Upper lobe of left lung (tissue), 6 donors: ENCODE data around the gene OPCML. TPM values are rescaled to one million over a fixed set of nuclear protein-coding genes. Genes with fewer than 3 reads are reported as not detected.

Experiments used
- ATAC-seq, 2 donors: fragments of 200-7000 bp; cut with Tn5 transposase; one replicate each; pipeline ENCODE4 v1.9.1; 2022; ENCODE audit warnings: mild to moderate bottlenecking in 2 of 2, moderate library complexity in 2 of 2; ENCODE audit not compliant: low FRiP score in 2 of 2
- DNase-seq, 2 donors: peaks; one replicate each; pipeline ENCODE4 v3.0.0-alpha.2; 2019 to 2020
- H3K27ac ChIP-seq, 4 donors: fragments of 200-600 bp; sonication (generic); one replicate each; pipeline ENCODE4 v1.5.1; 2016 to 2019
- H3K27me3 ChIP-seq, 4 donors: fragments of 200-600 bp; sonication (generic); one replicate each; pipeline ENCODE4 v1.5.1; 2017 to 2019
- H3K36me3 ChIP-seq, 4 donors: fragments of 200-600 bp; sonication (generic); one replicate each; pipeline ENCODE4 v1.5.1; 2016 to 2019
- H3K4me1 ChIP-seq, 4 donors: fragments of 200-600 bp; sonication (generic); one replicate each; pipeline ENCODE4 v1.5.1; 2018 to 2019
- H3K4me3 ChIP-seq, 4 donors: fragments of 200-600 bp; sonication (generic); one replicate each; pipeline ENCODE4 v1.5.1; 2017 to 2019; ENCODE audit warnings: mild to moderate bottlenecking in 2 of 4, moderate library complexity in 1 of 4
- H3K9me3 ChIP-seq, 4 donors: fragments of 200-600 bp; sonication (generic); one replicate each; pipeline ENCODE4 v1.5.1; 2018 to 2019
- CTCF ChIP-seq, 6 experiments: fragments of 450-650 bp in 4 of 6; fragments of 200-600 bp in 2 of 6; sonication (generic) in 2 of 6; IDR thresholded peaks; one replicate each; pipeline ENCODE4 v1.5.1; 2016 to 2019; ENCODE audit warnings: antibody characterized with exemption in 6 of 6
- EP300 ChIP-seq, 4 donors: sonication (generic); formaldehyde crosslinking; IDR thresholded peaks; one replicate each; pipeline ENCODE4 v1.5.1; 2017; ENCODE audit warnings: antibody characterized with exemption in 4 of 4, control low read depth in 2 of 4
- POLR2A ChIP-seq, 4 donors: fragments of 450-650 bp; IDR thresholded peaks; one replicate each; pipeline ENCODE4 v1.5.1; 2016 to 2017; ENCODE audit warnings: antibody characterized with exemption in 4 of 4, mild to moderate bottlenecking in 2 of 4
- POLR2AphosphoS5 ChIP-seq, 2 donors: sonication (generic); formaldehyde crosslinking; IDR thresholded peaks; one replicate each; pipeline ENCODE4 v1.5.1; 2017; ENCODE audit warnings: antibody characterized with exemption in 2 of 2
- WGBS, 2 donors: methylation state at CpG; one replicate each; pipeline ENCODE4 v1.1.5; 2017 to 2018; 5-methylcytosine and 5-hydroxymethylcytosine counted together
- total RNA-seq, 6 donors: library from RNA; depleted of rRNA in 4 of 6; stranded (reverse); fragments of >200 nt in 4 of 6; gene quantifications; one replicate each; pipeline versions ENCODE4 v1.1.0 to v1.2.1, GENCODE V29; 2016 to 2021
- donor health status: DM: no; HTN: no; CAD: no; lungs with moderate emphysema.
- donor health status: DM: no; HTN: yes; CAD: no; lungs with severe emphysema.

Gene OPCML
- total RNA-seq, 6 donors from 2014 or later = 0.10 TPM; not detected in 5

DNA sequence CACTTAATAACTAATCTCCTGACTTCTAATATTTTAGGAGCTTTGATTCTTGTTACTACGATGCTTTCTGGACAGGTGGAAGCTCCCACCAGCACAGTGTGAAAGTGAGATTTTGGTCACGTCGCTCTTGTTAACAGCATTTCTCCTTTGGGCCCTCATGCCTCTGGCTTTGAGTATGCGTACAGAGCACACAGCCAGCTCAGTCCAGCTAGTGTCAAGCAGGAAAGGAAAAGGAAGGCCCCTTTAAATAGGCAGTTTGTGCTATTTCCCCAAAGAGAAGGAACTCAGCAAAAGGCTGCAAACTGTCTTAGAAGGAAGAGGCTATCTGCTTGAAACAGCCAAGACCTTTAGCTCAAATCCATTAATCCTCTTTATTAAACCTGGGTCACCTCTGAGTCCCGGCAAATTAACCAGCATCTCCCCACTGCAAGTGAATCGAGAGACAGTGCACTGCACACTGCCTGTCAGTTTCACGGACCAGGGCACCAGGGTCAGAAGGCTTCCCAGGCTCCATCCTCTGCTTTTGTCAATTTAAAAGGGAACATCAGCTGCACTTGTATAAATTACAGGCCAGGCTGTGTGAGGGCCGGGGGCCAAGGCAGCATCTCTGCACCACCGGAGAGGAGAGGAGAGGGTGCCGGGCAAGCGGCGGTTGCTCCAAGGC, 34.7 kb downstream of the OPCML start:
- Histone ChIP-seq H3K36me3 (no peaks in the 10 kb centered on the region), H3K9me3 (no peaks in the 10 kb centered on the region), H3K27me3 (no peaks in the 10 kb centered on the region), H3K4me3 (no peak overlapping the region), H3K27ac (no peak overlapping the region), H3K4me1 (peaks cover 0 to 3% (median 0%) of the 10 kb centered on the region in 4 donors)
- 51 to 70% methylated on average over 7 to 12 of the region's 12 CpGs for WGBS, 2 donors
- ATAC-seq (peak in 1 of 2 donors; percentile 27), DNase-seq (no peak)
- no peak for TF ChIP-seq EP300 (IDR thresholded peaks at IDR 0.05)
- TF ChIP-seq POLR2A (IDR thresholded peaks at IDR 0.05) = no peak
- no peak for TF ChIP-seq POLR2AphosphoS5 (IDR thresholded peaks at IDR 0.05)
- no peak for TF ChIP-seq CTCF (IDR thresholded peaks at IDR 0.05)

DNA sequence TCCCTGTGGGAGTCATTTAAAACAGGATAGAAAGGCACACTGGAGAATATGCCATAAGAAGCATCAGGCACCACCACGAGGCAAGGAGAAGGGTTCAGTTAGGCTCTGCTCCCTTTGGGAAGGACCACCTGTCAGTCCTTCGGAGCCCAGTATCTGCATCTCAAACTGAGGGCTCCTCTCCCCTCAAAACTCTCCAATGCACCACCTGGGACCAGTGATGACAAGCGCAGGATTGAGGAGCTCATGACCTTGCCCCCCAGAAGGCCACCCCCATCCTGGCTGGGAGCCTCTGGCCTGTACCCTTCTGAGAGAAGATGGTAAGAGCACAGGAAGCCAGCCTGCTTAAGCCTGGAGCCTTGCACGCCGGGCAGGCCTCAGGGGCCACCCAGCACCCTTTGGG, 39.4 kb downstream of the OPCML start:
- TF ChIP-seq POLR2AphosphoS5 (IDR thresholded peaks at IDR 0.05) (no peak), POLR2A (IDR thresholded peaks at IDR 0.05) (no peak), CTCF (IDR thresholded peaks at IDR 0.05) (no peak), EP300 (IDR thresholded peaks at IDR 0.05) (no peak)
- Histone ChIP-seq H3K4me3 (no peak overlapping the region), H3K9me3 (no peaks in the 10 kb centered on the region), H3K27me3 (no peaks in the 10 kb centered on the region), H3K36me3 (no peaks in the 10 kb centered on the region), H3K4me1 (no peaks in the 10 kb centered on the region), H3K27ac (no peak overlapping the region)
- ATAC-seq = peak in 1 of 2 donors; percentile 10
- peak in 1 of 2 donors; percentile 49 for DNase-seq
- WGBS, 2 donors = 66 to 82% methylated on average over 5 of the region's 5 CpGs

DNA sequence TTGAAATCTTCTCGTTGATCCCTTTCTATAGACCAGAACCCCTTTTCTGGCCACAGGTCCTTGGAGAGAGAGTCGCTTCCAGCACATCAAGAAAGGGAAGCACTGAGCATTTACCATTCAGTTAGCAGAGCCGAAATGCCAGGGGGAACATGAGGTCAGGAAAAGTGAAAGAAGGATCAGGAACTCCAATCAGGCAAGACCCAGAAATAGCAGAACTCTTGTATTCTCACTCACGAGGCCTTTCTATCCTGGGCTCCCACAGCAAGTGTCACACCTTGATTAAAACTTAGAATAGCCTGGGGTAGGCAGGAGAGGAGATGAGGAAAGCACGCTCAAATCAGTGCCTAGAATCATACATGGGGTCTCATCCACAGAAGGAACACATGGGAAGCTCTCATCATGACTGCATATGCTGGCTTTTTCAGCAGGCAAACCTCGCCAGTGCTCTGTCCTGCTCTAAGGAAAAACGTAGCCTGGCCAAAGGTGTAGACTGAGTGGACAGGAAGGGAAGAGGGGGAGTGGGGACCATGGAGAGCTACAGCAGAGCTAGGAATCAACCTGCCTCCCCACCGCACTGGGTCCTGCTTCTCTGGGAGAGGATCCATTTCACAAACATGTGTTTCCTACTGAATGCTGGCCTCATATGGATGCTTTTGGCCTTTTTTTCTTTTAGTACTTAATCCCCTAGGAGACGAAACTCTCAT, 40.5 kb downstream of the OPCML start:
- no peak for DNase-seq
- TF ChIP-seq POLR2A (IDR thresholded peaks at IDR 0.05) = no peak
- TF ChIP-seq EP300 (IDR thresholded peaks at IDR 0.05) = no peak
- no peak for TF ChIP-seq POLR2AphosphoS5 (IDR thresholded peaks at IDR 0.05)
- no peak for TF ChIP-seq CTCF (IDR thresholded peaks at IDR 0.05)
- H3K36me3 ChIP-seq = no peaks in the 10 kb centered on the region
- no peaks in the 10 kb centered on the region for H3K27me3 ChIP-seq
- WGBS, 2 donors = 67 to 69% methylated on average over 9 of the region's 9 CpGs
- no peak overlapping the region for H3K4me3 ChIP-seq
- no peaks in the 10 kb centered on the region for H3K9me3 ChIP-seq
- ATAC-seq = no peak
- H3K4me1 ChIP-seq = no peaks in the 10 kb centered on the region
- H3K27ac ChIP-seq = no peak overlapping the region

- H3K27me3 ChIP-seq = no peaks in the 10 kb centered on the region
- no peaks in the 10 kb centered on the region for H3K4me1 ChIP-seq
- no peaks in the 10 kb centered on the region for H3K36me3 ChIP-seq
- 85 to 93% methylated on average over 1 of the region's 1 CpG for WGBS, 2 donors
- no peak overlapping the region for H3K4me3 ChIP-seq
- TF ChIP-seq POLR2A (IDR thresholded peaks at IDR 0.05) (no peak), EP300 (IDR thresholded peaks at IDR 0.05) (no peak), POLR2AphosphoS5 (IDR thresholded peaks at IDR 0.05) (no peak), CTCF (IDR thresholded peaks at IDR 0.05) (no peak)
- H3K27ac ChIP-seq = no peak overlapping the region
- ATAC-seq = no peak
- no peaks in the 10 kb centered on the region for H3K9me3 ChIP-seq
- no peak for DNase-seq
Observed at GRCh38 chr11:133480722-133481121, 51.6 kb downstream of the OPCML start.
